HEK293T (cell line): ENCODE data around the gene CASZ1.

Experiments used
- CTCF ChIA-PET: fragments of 350-600 bp; formaldehyde crosslinking; extraction: SDS; loops from one replicate; lab custom pipeline; 2021; ENCODE audit warnings: antibody characterized with exemption, inconsistent platforms; lab: Yijun Ruan, JAX
- POLR2A ChIA-PET: fragments of 350-600 bp; formaldehyde crosslinking; extraction: SDS; loops from one replicate; lab custom pipeline; 2020; ENCODE audit warnings: antibody characterized with exemption, inconsistent platforms; lab: Yijun Ruan, JAX
- DNase-seq: peaks from one replicate; pipeline ENCODE4 v3.0.0; 2012; ENCODE audit warnings: mixed read lengths; ENCODE audit errors: extremely low spot score
- ARNT ChIP-seq: fragments of 450-650 bp; IDR thresholded peaks from 2 replicates; pipeline ENCODE4 v1.6.1; 2017; ENCODE audit warnings: mild to moderate bottlenecking
- BHLHE40 ChIP-seq: fragments of 450-650 bp; IDR thresholded peaks from 2 replicates; pipeline ENCODE4 v1.6.1; 2016; ENCODE audit warnings: mild to moderate bottlenecking, moderate library complexity, borderline replicate concordance
- CTBP1 ChIP-seq: fragments of 450-650 bp; IDR thresholded peaks from 2 replicates; pipeline ENCODE4 v1.6.1; 2016; ENCODE audit warnings: borderline replicate concordance
- ELF4 ChIP-seq: fragments of 450-650 bp; IDR thresholded peaks from 2 replicates; pipeline ENCODE4 v1.6.1; 2017; ENCODE audit warnings: antibody characterized with exemption
- FOXA1 ChIP-seq: fragments of 450-650 bp; IDR thresholded peaks from 2 replicates; pipeline ENCODE4 v1.6.1; 2016; ENCODE audit warnings: mild to moderate bottlenecking
- FOXK2 ChIP-seq: fragments of 450-650 bp; IDR thresholded peaks from 2 replicates; pipeline ENCODE4 v1.6.1; 2016; ENCODE audit warnings: mild to moderate bottlenecking
- FOXM1 ChIP-seq: fragments of 450-650 bp; IDR thresholded peaks from 2 replicates; pipeline ENCODE4 v1.6.1; 2017; ENCODE audit warnings: mild to moderate bottlenecking, borderline replicate concordance
- HDGF ChIP-seq: fragments of 450-650 bp; IDR thresholded peaks from 2 replicates; pipeline ENCODE4 v1.6.1; 2017; ENCODE audit warnings: antibody characterized with exemption, borderline replicate concordance
- L3MBTL2 ChIP-seq: fragments of 450-650 bp; conservative IDR thresholded peaks from 2 replicates; pipeline ENCODE4 v1.6.1; 2016; ENCODE audit warnings: mild to moderate bottlenecking
- LEF1 ChIP-seq: fragments of 450-650 bp; IDR thresholded peaks from 2 replicates; pipeline ENCODE4 v1.6.1; 2017; ENCODE audit warnings: mild to moderate bottlenecking, borderline replicate concordance
- NFRKB ChIP-seq: fragments of 450-650 bp; IDR thresholded peaks from 2 replicates; pipeline ENCODE4 v1.6.1; 2016; ENCODE audit warnings: mild to moderate bottlenecking, moderate library complexity
- SP1 ChIP-seq: fragments of 450-650 bp; IDR thresholded peaks from 2 replicates; pipeline ENCODE4 v1.6.1; 2017
- SUZ12 ChIP-seq: fragments of 450-650 bp; IDR thresholded peaks from 2 replicates; pipeline ENCODE4 v1.6.1; 2016; ENCODE audit warnings: mild to moderate bottlenecking
- TARDBP ChIP-seq: fragments of 450-650 bp; IDR thresholded peaks from 2 replicates; pipeline ENCODE4 v1.6.1; 2016
- ZNF384 ChIP-seq: fragments of 450-650 bp; IDR thresholded peaks from 2 replicates; pipeline ENCODE4 v1.6.1; 2016
- TF ChIP-seq, protein P1 (sequence below): fragments of 450-650 bp; IDR thresholded peaks from 2 replicates; pipeline ENCODE4 v1.6.1; 2016

CASZ1 gene

DNA sequence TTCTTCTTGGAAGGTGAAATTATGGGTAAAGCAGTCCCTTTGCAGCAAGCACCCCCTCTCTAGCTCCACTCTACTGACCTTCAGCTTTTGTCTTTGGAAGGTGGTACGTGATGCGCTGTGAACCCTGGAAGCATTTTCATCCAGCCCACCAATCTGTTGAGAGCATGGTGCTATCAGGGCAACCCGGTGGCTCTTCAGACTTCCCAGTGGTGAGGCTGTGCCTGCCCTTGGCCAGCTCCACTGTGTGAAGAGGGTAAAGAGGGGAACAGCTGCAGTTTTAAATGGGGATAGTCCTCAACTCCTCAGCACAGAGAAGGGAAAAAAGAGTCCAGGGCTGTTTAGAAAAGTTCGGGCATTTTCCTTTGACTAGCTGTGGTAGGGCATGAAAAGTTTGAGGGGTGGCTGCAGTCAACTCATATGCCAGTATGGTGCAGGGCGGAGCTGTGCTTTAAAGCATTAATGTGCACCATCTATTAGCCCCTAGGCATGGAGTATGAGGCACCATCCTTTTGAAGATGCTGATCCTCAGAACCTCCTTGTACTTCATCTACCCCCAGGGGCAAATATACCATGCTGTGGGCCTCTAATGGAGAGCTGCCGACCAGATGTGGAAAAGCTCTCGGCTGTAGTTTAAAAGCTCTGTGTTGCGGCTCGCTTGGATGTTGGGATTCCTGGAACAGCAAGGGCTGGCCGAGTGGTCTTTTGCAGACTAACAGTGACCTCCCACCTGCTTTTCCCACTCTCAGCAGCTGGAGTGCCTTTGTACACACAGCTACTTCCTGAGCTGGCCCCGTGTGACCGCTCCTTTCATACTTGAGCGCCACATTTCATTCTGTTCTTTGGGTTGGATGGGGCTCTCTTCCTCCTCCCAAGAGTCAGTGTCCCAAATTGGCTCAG lies 198.7 kb downstream of the CASZ1 start:
- DNase-seq, result no peak
- TF ChIP-seq SP1 (no peak), ARNT (no peak), CTBP1 (no peak), FOXA1 (no peak), HDGF (no peak), NFRKB (no peak), SUZ12 (no peak), FOXK2 (no peak), FOXM1 (no peak), ZNF384 (no peak), BHLHE40 (no peak), TARDBP (no peak), LEF1 (no peak), L3MBTL2 (no peak), ELF4 (no peak)
- TF ChIP-seq, protein P1, sequence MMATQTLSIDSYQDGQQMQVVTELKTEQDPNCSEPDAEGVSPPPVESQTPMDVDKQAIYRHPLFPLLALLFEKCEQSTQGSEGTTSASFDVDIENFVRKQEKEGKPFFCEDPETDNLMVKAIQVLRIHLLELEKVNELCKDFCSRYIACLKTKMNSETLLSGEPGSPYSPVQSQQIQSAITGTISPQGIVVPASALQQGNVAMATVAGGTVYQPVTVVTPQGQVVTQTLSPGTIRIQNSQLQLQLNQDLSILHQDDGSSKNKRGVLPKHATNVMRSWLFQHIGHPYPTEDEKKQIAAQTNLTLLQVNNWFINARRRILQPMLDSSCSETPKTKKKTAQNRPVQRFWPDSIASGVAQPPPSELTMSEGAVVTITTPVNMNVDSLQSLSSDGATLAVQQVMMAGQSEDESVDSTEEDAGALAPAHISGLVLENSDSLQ, result no peak
- ChIA-PET CTCF (interaction anchor here (0.5 kb wide), 1 partner anchor 1059 kb away, joined by 4 read pairs; no protein-coding TSS in a partner anchor), POLR2A (no interaction called here)

DNA sequence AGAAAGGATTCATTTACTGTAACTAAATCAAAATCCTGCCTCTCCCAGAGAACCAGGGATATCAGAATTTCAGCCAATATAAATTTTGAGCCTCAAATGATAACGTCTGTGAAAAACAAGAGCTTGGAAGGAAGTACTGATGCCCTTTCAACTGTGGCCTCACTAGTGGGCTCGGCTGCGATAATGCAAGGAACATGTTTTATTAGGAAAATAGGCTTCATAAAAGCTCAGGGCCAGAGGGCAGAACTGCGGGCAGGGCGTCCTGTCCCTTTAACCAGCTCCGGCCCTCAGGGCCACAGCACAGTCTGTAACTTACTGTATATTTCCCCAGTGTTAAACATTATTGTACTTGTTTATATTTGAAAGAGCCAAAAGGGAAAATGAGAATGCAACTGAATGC lies 199.7 kb downstream of the CASZ1 start:
- POLR2A ChIA-PET, result no interaction called here
- DNase-seq, result no peak
- CTCF ChIA-PET, result no interaction called here
- TF ChIP-seq HDGF (no peak), SP1 (no peak), ZNF384 (no peak), SUZ12 (no peak), NFRKB (no peak), TARDBP (no peak), CTBP1 (no peak), BHLHE40 (no peak), ARNT (no peak), ELF4 (no peak)
- TF ChIP-seq, protein P1, result no peak

DNA sequence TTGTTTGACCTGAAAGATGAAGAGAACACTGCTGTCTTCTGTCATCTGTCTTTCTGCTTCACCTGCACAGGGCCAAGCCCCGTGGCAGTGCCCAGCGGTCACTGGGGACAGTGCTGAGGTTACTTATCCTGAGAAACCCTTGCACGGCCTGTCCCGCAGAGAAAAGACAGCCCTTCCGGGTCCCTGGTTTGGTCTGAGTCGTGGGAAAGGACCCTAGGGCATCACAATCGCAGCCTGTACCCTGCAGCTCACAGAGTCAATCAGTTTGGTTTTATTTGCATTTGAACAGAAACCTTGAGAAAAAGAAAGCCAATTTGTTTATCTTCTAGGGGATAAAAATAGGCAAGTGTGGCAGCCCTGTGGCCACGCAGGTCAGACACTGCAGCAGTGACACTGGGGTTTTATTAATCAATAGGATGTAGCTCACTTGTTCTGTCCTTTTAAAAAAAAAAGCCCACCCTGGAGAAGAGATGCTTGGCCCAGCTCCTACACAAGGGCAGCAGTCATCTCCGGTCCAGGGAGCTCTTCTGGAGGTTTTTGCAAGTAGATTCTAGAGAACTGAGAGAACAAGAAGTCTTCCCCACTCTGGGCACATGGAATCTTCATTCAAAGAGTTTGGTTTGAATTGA lies 201.7 kb downstream of the CASZ1 start:
- TF ChIP-seq FOXM1 (no peak), FOXA1 (no peak), L3MBTL2 (no peak), ZNF384 (no peak), NFRKB (no peak), TARDBP (no peak), SUZ12 (no peak)
- CTCF ChIA-PET, result no interaction called here
- DNase-seq, result no peak
- POLR2A ChIA-PET, result no interaction called here

DNA sequence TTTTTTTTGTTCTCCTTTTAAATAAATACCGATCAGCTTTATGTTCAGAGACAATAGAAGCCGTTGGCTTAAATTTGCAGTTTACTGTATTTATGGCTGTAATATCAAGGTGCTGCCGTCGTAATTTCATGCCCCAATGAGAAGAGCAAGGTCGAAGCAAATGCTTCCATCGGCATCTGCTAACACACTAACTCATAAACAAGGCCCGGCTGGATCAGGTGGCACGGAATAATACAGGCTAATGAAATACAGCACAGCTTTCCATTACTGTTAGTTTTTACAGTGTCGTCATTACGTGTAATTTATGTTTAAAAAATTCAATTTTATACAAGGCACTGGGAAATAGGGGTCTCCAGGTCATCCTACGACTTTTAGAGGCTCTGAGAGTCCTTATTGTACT lies 202.7 kb downstream of the CASZ1 start:
- ChIA-PET CTCF (no interaction called here), POLR2A (no interaction called here)
- TF ChIP-seq BHLHE40, result no peak
- no peak for TF ChIP-seq TARDBP
- no peak for TF ChIP-seq HDGF
- TF ChIP-seq ELF4, result no peak
- no peak for TF ChIP-seq SUZ12
- TF ChIP-seq SP1, result no peak
- TF ChIP-seq ZNF384, result no peak
- TF ChIP-seq FOXM1, result no peak
- TF ChIP-seq FOXA1, result no peak
- no peak for TF ChIP-seq ARNT
- TF ChIP-seq, protein P1, result no peak
- TF ChIP-seq CTBP1, result no peak
- TF ChIP-seq LEF1, result no peak
- no peak for TF ChIP-seq L3MBTL2

DNA sequence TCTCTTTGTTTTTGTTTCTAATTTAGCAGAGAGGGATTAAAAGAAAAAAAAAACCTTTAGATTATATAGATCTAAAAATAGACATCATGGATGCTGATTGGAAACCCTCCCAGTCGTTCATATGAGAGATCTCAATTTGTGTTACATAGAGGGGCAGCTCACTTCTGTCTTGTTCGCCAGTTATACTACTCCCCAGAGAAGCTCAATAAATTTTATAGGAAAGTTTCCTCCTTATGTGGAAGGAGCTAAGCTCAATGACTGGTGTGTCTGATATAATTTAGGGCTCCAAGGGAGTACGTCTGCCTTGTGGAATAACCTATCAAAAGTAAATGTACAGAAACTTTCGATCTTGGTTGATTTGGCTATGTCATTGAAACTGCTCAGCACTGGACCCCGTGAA lies 204.1 kb downstream of the CASZ1 start:
- POLR2A ChIA-PET, result no interaction called here
- no peak for TF ChIP-seq FOXK2
- TF ChIP-seq SP1, result no peak
- TF ChIP-seq FOXM1, result no peak
- TF ChIP-seq ELF4, result no peak
- TF ChIP-seq BHLHE40, result no peak
- no peak for TF ChIP-seq TARDBP
- TF ChIP-seq SUZ12, result no peak
- no peak for TF ChIP-seq CTBP1
- no peak for TF ChIP-seq ARNT
- TF ChIP-seq, protein P1, result no peak; the same call in 1 of the 2 replicates
- TF ChIP-seq HDGF, result no peak
- TF ChIP-seq NFRKB, result no peak
- TF ChIP-seq L3MBTL2, result no peak
- no peak for TF ChIP-seq LEF1
- no peak for TF ChIP-seq FOXA1
- TF ChIP-seq ZNF384, result no peak
- DNase-seq, result no peak
- CTCF ChIA-PET, result interaction anchor here (0.5 kb wide), 1 partner anchor 14 kb away, joined by 3 read pairs; no protein-coding TSS in a partner anchor

More for the DNA sequence above, 202.7 kb downstream of the CASZ1 start:
- DNase-seq, result no peak
